DOHH2 (cell line): ENCODE results near the gene HMBS.

Source experiments
- H3F3A ChIP-seq: fragments of 200-600 bp; sonication (generic), shearing (Covaris generic); 2 replicates; pipeline ENCODE4 v1.6.0; 2016; ENCODE audit warnings: antibody characterized with exemption, mild to moderate bottlenecking; ENCODE audit not compliant: control insufficient read depth, insufficient read depth
- H3K27ac ChIP-seq: fragments of 200-600 bp; sonication (generic); 2 replicates; pipeline ENCODE4 v1.5.1; 2014; ENCODE audit warnings: low read depth, mild to moderate bottlenecking, low read length, moderate library complexity
- H3K27me3 ChIP-seq: fragments of 200-600 bp; sonication (generic); 2 replicates; pipeline ENCODE4 v1.6.1; 2014; ENCODE audit warnings: mild to moderate bottlenecking, low read length, mixed read lengths; ENCODE audit not compliant: control insufficient read depth
- H3K36me3 ChIP-seq: fragments of 200-600 bp; sonication (generic); 2 replicates; pipeline ENCODE4 v1.6.1; 2014; ENCODE audit warnings: mild to moderate bottlenecking, low read length, moderate library complexity, mixed read lengths; ENCODE audit not compliant: control insufficient read depth
- H3K4me1 ChIP-seq: fragments of 200-600 bp; sonication (generic); 2 replicates; pipeline ENCODE4 v1.6.1; 2014; ENCODE audit warnings: mild to moderate bottlenecking, low read length, mixed read lengths; ENCODE audit not compliant: control insufficient read depth
- H3K4me2 ChIP-seq: fragments of 200-600 bp; sonication (generic); 2 replicates; pipeline ENCODE4 v1.6.0; 2014; ENCODE audit warnings: mild to moderate bottlenecking, low read length, moderate library complexity
- H3K4me3 ChIP-seq: fragments of 200-600 bp; sonication (generic); 2 replicates; pipeline ENCODE4 v1.5.1; 2014; ENCODE audit warnings: mild to moderate bottlenecking, low read length, mixed read lengths
- H3K79me2 ChIP-seq: fragments of 200-600 bp; sonication (generic); 2 replicates; pipeline ENCODE4 v1.6.1; 2014; ENCODE audit warnings: mild to moderate bottlenecking, low read length, mixed read lengths; ENCODE audit not compliant: control insufficient read depth
- H3K9me2 ChIP-seq: fragments of 200-600 bp; sonication (generic); replicated peaks from 2 replicates; pipeline ENCODE4 v1.6.1; 2014; ENCODE audit warnings: mild to moderate bottlenecking, low read length, mixed read lengths; ENCODE audit not compliant: control insufficient read depth
- H3K9me3 ChIP-seq: fragments of 200-600 bp; sonication (generic); 2 replicates; pipeline ENCODE4 v1.6.1; 2014; ENCODE audit warnings: antibody characterized with exemption, low read length, mixed read lengths; ENCODE audit not compliant: control insufficient read depth, insufficient read depth
- H4K20me1 ChIP-seq: fragments of 200-600 bp; sonication (generic); 2 replicates; pipeline ENCODE4 v1.6.0; 2014; ENCODE audit warnings: low read depth, mild to moderate bottlenecking, antibody characterized with exemption, low read length, moderate library complexity; ENCODE audit not compliant: control insufficient read depth, insufficient read depth
- CTCF ChIP-seq: fragments of 200-600 bp; sonication (generic); IDR thresholded peaks from one replicate; pipeline ENCODE4 v1.5.1; 2014; ENCODE audit warnings: antibody characterized with exemption, mild to moderate bottlenecking, low read depth, low read length; ENCODE audit not compliant: poor library complexity, severe bottlenecking
- EZH2phosphoT487 ChIP-seq: fragments of 200-600 bp; sonication (generic); IDR thresholded peaks from 2 replicates; pipeline ENCODE4 v1.6.1; 2017; ENCODE audit warnings: borderline replicate concordance, mild to moderate bottlenecking, antibody characterized with exemption, low read length, moderate library complexity, mixed read lengths

Gene HMBS

GRCh38 chr11:119115484-119116234 is 31.0 kb downstream of the HMBS start:
- H3F3A ChIP-seq = peaks cover 12% of the 10 kb centered on the region
- H3K4me2 ChIP-seq = no peak overlapping the region
- no peak overlapping the region for H3K27ac ChIP-seq
- peaks cover 5% of the 10 kb centered on the region for H3K4me1 ChIP-seq
- no peaks in the 10 kb centered on the region for H3K9me3 ChIP-seq
- H3K79me2 ChIP-seq = no peaks in the 10 kb centered on the region
- no peak for TF ChIP-seq CTCF
- TF ChIP-seq EZH2phosphoT487 = no peak
- no peaks in the 10 kb centered on the region for H3K9me2 ChIP-seq
- H3K27me3 ChIP-seq = no peaks in the 10 kb centered on the region
- H3K4me3 ChIP-seq = no peak overlapping the region
- H4K20me1 ChIP-seq = no peaks in the 10 kb centered on the region
- peaks cover 56% of the 10 kb centered on the region for H3K36me3 ChIP-seq

GRCh38 chr11:119116235-119116594 is 31.5 kb downstream of the HMBS start:
- H3K27me3 ChIP-seq = no peaks in the 10 kb centered on the region
- H3K79me2 ChIP-seq = no peaks in the 10 kb centered on the region
- no peaks in the 10 kb centered on the region for H3K9me2 ChIP-seq
- H3K4me3 ChIP-seq = no peak overlapping the region
- H3F3A ChIP-seq = peaks cover 12% of the 10 kb centered on the region
- no peak overlapping the region for H3K27ac ChIP-seq
- H3K4me2 ChIP-seq = no peak overlapping the region
- H3K36me3 ChIP-seq = peaks cover 51% of the 10 kb centered on the region
- no peaks in the 10 kb centered on the region for H3K9me3 ChIP-seq
- no peak for TF ChIP-seq CTCF
- H4K20me1 ChIP-seq = no peaks in the 10 kb centered on the region
- H3K4me1 ChIP-seq = peaks cover 10% of the 10 kb centered on the region

- TF ChIP-seq EZH2phosphoT487 (no peak), CTCF (no peak)
- Histone ChIP-seq H3K4me1 (peaks cover 10% of the 10 kb centered on the region), H3K9me3 (no peaks in the 10 kb centered on the region), H3K79me2 (peaks cover 2% of the 10 kb centered on the region), H3K4me3 (no peak overlapping the region), H3K9me2 (no peaks in the 10 kb centered on the region), H4K20me1 (no peaks in the 10 kb centered on the region), H3K27ac (no peak overlapping the region), H3K27me3 (no peaks in the 10 kb centered on the region), H3K36me3 (peaks cover 47% of the 10 kb centered on the region), H3F3A (peaks cover 12% of the 10 kb centered on the region), H3K4me2 (no peak overlapping the region)
Observed at GRCh38 chr11:119116601-119117000, 31.9 kb downstream of the HMBS start.
